Measurements from ENCODE around the gene SPDEF. TPM values are rescaled to one million over a fixed set of nuclear protein-coding genes. Genes with fewer than 3 reads are reported as not detected.

Gene SPDEF
- total RNA-seq, 2 experiments from 2014 or later: 0.34 to 0.54 TPM

DNA sequence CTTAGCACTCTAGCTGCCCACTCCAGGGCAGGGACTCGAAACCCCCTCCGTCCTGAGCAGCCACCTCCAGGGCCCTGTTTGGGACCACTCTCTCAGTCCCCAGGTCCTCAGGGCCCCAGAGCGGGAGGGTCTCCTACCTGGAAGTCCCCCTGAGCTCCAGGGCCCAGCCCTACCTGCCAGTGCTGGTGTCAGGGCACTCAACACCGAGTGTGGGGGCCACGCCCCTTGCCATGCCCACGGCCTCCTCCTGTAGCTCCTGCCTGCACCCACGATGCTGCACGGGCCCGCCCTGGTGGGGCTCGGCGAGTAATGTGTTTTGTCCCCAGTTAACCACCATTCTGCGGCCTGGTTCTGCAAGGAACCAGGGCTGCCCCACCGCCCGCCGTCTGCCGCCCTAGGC, 21.5 kb downstream of the SPDEF start:
- H4K20me1 ChIP-seq (ENCODE audit: insufficient read depth, low read length): no peaks in the 10 kb centered on the region
- H3K9me2 ChIP-seq (ENCODE audit: insufficient read depth, low read length): no peaks in the 10 kb centered on the region
- H2AFZ ChIP-seq (ENCODE audit: low read length): no peak overlapping the region
- no TSS peak for BruUV-seq (replicated peaks)
- DNase-seq (ENCODE audit: low spot score): no peak
- H3K36me3 ChIP-seq (ENCODE audit: insufficient read depth, low read length): peaks cover 35% of the 10 kb centered on the region; the same call in 1 of the 2 replicates
- no peak overlapping the region for H3K27ac ChIP-seq (ENCODE audit: low read depth, low read length, poor library complexity, severe bottlenecking)
- no peaks in the 10 kb centered on the region for H3K4me1 ChIP-seq (ENCODE audit: insufficient read depth, low read length, poor library complexity, severe bottlenecking)
- H3K4me3 ChIP-seq (ENCODE audit: low read depth, low read length, poor library complexity, severe bottlenecking): no peak overlapping the region
- no peaks in the 10 kb centered on the region for H3K9me3 ChIP-seq (ENCODE audit: low read length)
- no peaks in the 10 kb centered on the region for H3K79me2 ChIP-seq (ENCODE audit: insufficient read depth, low read depth, low read length)
- TF ChIP-seq EZH2phosphoT487 (IDR thresholded peaks at IDR 0.05; ENCODE audit: borderline replicate concordance, low read depth, low read length) (no peak), CTCF (conservative IDR thresholded peaks at IDR 0.05; ENCODE audit: low read length) (no peak)
- no peak overlapping the region for H3K4me2 ChIP-seq (ENCODE audit: low read length)
- ChIA-PET POLR2A (interaction anchor here (0.6 kb wide), 1 partner anchor 724 kb away, joined by 3 read pairs; no protein-coding TSS in a partner anchor), CTCF (ENCODE audit: unreplicated experiment) (interaction anchor here (0.9 kb wide), 1 partner anchor 75 kb away, joined by 5 read pairs; no protein-coding TSS in a partner anchor)
- intact Hi-C loops (cut with micrococcal nuclease; ENCODE audit: unreplicated experiment): no loop called here

DNA sequence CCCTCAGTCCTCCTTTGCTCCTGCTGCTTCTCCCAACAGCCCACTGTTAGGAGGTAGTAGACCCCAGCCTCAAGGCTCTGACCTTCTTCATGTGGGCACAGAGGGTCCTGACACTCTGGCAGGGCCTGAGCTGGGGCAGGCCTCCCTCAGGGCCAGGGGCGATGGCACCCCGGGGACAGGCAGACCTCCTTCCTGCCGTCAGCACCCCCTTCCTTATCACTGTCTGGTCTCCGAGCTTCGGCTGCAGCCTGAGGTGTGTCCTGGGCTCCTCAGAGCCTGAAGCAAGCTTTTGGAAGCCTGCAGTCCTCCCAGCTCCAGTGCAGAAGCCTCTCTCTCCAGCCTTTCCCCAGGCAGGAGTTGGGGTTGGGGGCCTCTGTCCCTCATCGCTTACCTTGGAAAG, 22.0 kb downstream of the SPDEF start:
- H3K79me2 ChIP-seq (ENCODE audit: insufficient read depth, low read depth, low read length): no peaks in the 10 kb centered on the region
- no peak overlapping the region for H3K27ac ChIP-seq (ENCODE audit: low read depth, low read length, poor library complexity, severe bottlenecking)
- TF ChIP-seq CTCF (conservative IDR thresholded peaks at IDR 0.05; ENCODE audit: low read length) (no peak), EZH2phosphoT487 (IDR thresholded peaks at IDR 0.05; ENCODE audit: borderline replicate concordance, low read depth, low read length) (no peak)
- H3K4me3 ChIP-seq (ENCODE audit: low read depth, low read length, poor library complexity, severe bottlenecking): no peak overlapping the region
- H3K4me1 ChIP-seq (ENCODE audit: insufficient read depth, low read length, poor library complexity, severe bottlenecking): no peaks in the 10 kb centered on the region
- DNase-seq (ENCODE audit: low spot score): no peak
- POLR2A ChIA-PET: no interaction called here
- H4K20me1 ChIP-seq (ENCODE audit: insufficient read depth, low read length): no peaks in the 10 kb centered on the region
- no peak overlapping the region for H2AFZ ChIP-seq (ENCODE audit: low read length)
- H3K4me2 ChIP-seq (ENCODE audit: low read length): no peak overlapping the region
- no TSS peak for BruUV-seq (replicated peaks)
- peaks cover 40% of the 10 kb centered on the region; the same call in 1 of the 2 replicates for H3K36me3 ChIP-seq (ENCODE audit: insufficient read depth, low read length)
- intact Hi-C loops (cut with micrococcal nuclease; ENCODE audit: unreplicated experiment): no loop called here
- H3K9me2 ChIP-seq (ENCODE audit: insufficient read depth, low read length): no peaks in the 10 kb centered on the region
- H3K9me3 ChIP-seq (ENCODE audit: low read length): no peaks in the 10 kb centered on the region
- CTCF ChIA-PET (ENCODE audit: unreplicated experiment): interaction anchor here (0.9 kb wide), 1 partner anchor 74 kb away, joined by 5 read pairs; no protein-coding TSS in a partner anchor

DNA sequence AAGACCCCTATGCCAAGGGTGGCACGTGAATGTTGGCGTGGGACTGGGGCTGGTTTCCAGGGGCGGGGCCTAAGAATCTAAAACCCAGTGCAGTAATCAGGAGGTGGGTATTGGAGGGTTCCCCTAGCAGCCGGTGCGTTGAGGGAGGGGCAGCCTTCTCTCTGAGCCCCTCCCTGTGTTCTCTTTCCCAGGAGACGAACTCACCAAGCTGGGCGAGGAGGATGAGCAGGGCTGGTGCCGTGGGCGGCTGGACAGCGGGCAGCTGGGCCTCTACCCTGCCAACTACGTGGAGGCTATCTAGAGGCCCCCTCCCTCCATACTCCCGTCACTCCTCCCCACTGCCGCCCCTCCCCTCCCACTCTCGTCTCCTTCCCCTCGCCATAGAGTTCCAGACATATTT, 23.9 kb downstream of the SPDEF start:
- ChIA-PET POLR2A (no interaction called here), CTCF (ENCODE audit: unreplicated experiment) (no interaction called here)
- H3K27ac ChIP-seq (ENCODE audit: low read depth, low read length, poor library complexity, severe bottlenecking): no peak overlapping the region
- H3K79me2 ChIP-seq (ENCODE audit: insufficient read depth, low read depth, low read length): no peaks in the 10 kb centered on the region
- H3K4me1 ChIP-seq (ENCODE audit: insufficient read depth, low read length, poor library complexity, severe bottlenecking): peaks cover 6% of the 10 kb centered on the region
- TF ChIP-seq EZH2phosphoT487 (IDR thresholded peaks at IDR 0.05; ENCODE audit: borderline replicate concordance, low read depth, low read length) (no peak), CTCF (conservative IDR thresholded peaks at IDR 0.05; ENCODE audit: low read length) (no peak)
- H4K20me1 ChIP-seq (ENCODE audit: insufficient read depth, low read length): peaks cover 8% of the 10 kb centered on the region; the same call in 1 of the 2 replicates
- peaks cover 51% of the 10 kb centered on the region; the same call in 1 of the 2 replicates for H3K36me3 ChIP-seq (ENCODE audit: insufficient read depth, low read length)
- no peaks in the 10 kb centered on the region for H3K9me2 ChIP-seq (ENCODE audit: insufficient read depth, low read length)
- no peak overlapping the region for H3K4me3 ChIP-seq (ENCODE audit: low read depth, low read length, poor library complexity, severe bottlenecking)
- BruUV-seq (replicated peaks): no TSS peak
- no peak overlapping the region for H3K4me2 ChIP-seq (ENCODE audit: low read length)
- intact Hi-C loops (cut with micrococcal nuclease; ENCODE audit: unreplicated experiment): no loop called here
- H2AFZ ChIP-seq (ENCODE audit: low read length): no peak overlapping the region
- H3K9me3 ChIP-seq (ENCODE audit: low read length): no peaks in the 10 kb centered on the region
- DNase-seq (ENCODE audit: low spot score): no peak
